Hepatocyte (in vitro differentiated cells): ENCODE measurements around the gene CRYGA. TPM values are rescaled to one million over a fixed set of nuclear protein-coding genes. Genes with fewer than 3 reads are reported as not detected.

ENCODE experiments used
- DNase-seq: peaks from one replicate; pipeline ENCODE4 v3.0.0-alpha.2; 2016; ENCODE audit warnings: low spot score
- H2AFZ ChIP-seq: fragments of 200-600 bp; sonication (generic); 2 replicates; pipeline ENCODE4 v1.6.0; 2016; ENCODE audit warnings: antibody characterized with exemption, mild to moderate bottlenecking
- H3K27ac ChIP-seq: fragments of 200-600 bp; sonication (generic); 2 replicates; pipeline ENCODE4 v1.5.1; 2016; ENCODE audit warnings: mild to moderate bottlenecking
- H3K27me3 ChIP-seq: fragments of 200-600 bp; sonication (generic); 2 replicates; pipeline ENCODE4 v1.6.1; 2016
- H3K36me3 ChIP-seq: fragments of 200-600 bp; sonication (generic); replicated peaks from 2 replicates; pipeline ENCODE4 v1.5.1; 2016; ENCODE audit warnings: low read depth; ENCODE audit not compliant: insufficient read depth
- H3K4me1 ChIP-seq: fragments of 200-600 bp; sonication (generic); 2 replicates; pipeline ENCODE4 v1.5.1; 2016; ENCODE audit warnings: mild to moderate bottlenecking, moderate library complexity; ENCODE audit not compliant: insufficient read depth
- H3K4me2 ChIP-seq: fragments of 200-600 bp; sonication (generic); 2 replicates; pipeline ENCODE4 v1.6.0; 2016
- H3K4me3 ChIP-seq: fragments of 200-600 bp; sonication (generic); 2 replicates; pipeline ENCODE4 v1.5.1; 2016; ENCODE audit warnings: mild to moderate bottlenecking
- H3K79me2 ChIP-seq: fragments of 200-600 bp; sonication (generic); 2 replicates; pipeline ENCODE4 v1.6.0; 2017; ENCODE audit warnings: mild to moderate bottlenecking
- H3K9me2 ChIP-seq: fragments of 200-600 bp; sonication (generic); replicated peaks from 2 replicates; pipeline ENCODE4 v1.6.0; 2017; ENCODE audit warnings: mild to moderate bottlenecking; ENCODE audit not compliant: insufficient read depth
- H3K9me3 ChIP-seq: fragments of 200-600 bp; sonication (generic); 2 replicates; pipeline ENCODE4 v1.5.1; 2016; ENCODE audit warnings: low read depth, mild to moderate bottlenecking
- H4K20me1 ChIP-seq: fragments of 200-600 bp; sonication (generic); 2 replicates; pipeline ENCODE4 v1.6.0; 2016; ENCODE audit warnings: mild to moderate bottlenecking; ENCODE audit not compliant: insufficient read depth, poor library complexity, severe bottlenecking
- CTCF ChIP-seq: fragments of 200-600 bp; sonication (generic); IDR thresholded peaks from 2 replicates; pipeline ENCODE4 v1.5.1; 2016; ENCODE audit warnings: antibody characterized with exemption, mild to moderate bottlenecking; ENCODE audit not compliant: poor library complexity
- EZH2 ChIP-seq: fragments of 200-600 bp; sonication (generic); IDR thresholded peaks from 2 replicates; pipeline ENCODE4 v1.6.1; 2016; ENCODE audit warnings: antibody characterized with exemption, mild to moderate bottlenecking, borderline replicate concordance
- EZH2phosphoT487 ChIP-seq: fragments of 200-600 bp; sonication (generic); IDR thresholded peaks from one replicate; pipeline ENCODE4 v1.6.1; 2018; ENCODE audit warnings: antibody characterized with exemption, mild to moderate bottlenecking, low read depth, moderate library complexity; ENCODE audit not compliant: unreplicated experiment, severe bottlenecking
- WGBS: methylation state at CpG from one replicate; pipeline ENCODE4 v1.1.6; 2016; ENCODE audit warnings: low lambda C conversion rate; ENCODE audit errors: missing lambda C conversion rate; 5-methylcytosine and 5-hydroxymethylcytosine counted together
- polyA plus RNA-seq: library from polyadenylated mRNA; unstranded; fragments of >200 nt; fragmentation: Nextera tagmentation; extraction: Ambion mirVana; gene quantifications from 2 replicates; pipeline ENCODE4 v1.2.1, GENCODE V29; 2016
- total RNA-seq: library from RNA; depleted of rRNA; stranded (reverse); fragments of >200 nt; gene quantifications from 2 replicates; pipeline ENCODE4 v1.2.3, GENCODE V29; 2014

Gene CRYGA
- total and polyA plus RNA-seq, 2 experiments from 2014 or later, result not detected

DNA sequence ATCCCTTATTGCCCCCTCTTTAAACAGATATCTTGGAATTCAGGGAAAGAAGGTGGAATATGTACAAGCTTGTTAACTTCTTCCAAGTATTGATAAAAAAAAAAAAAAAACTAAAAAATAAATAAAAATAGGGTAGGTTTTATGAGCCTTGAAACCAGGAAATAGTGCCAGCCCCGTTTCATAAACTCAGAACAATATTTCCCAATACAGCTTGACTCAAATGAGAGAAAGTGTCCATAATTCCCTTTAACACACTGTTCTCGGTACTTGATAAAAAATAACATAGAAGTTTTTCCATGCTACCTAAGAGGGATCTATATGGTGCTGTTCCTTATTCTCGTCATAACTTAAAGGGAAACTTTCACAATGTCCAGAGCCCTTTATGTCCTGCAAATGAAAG lies 44.4 kb upstream of the CRYGA start:
- DNase-seq, result no peak
- H3K36me3 ChIP-seq, result no peaks in the 10 kb centered on the region

DNA sequence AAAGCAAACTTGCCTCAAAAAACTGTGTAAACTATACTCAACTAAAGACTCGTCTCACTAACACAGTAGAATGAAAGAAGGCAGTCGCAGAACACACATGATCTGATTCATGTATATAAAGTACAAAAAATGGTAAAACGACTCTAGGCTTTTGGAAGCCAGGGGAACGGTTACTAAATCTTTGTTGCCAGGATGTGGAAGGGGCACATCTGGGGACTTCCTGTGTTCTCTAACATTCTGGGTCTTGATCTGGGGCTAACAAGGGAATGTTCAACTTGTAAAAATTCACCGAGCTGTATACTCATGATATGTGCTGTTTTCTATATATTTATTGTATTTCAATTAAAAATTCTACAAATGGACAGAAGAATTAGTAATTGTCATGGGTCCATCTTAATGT lies 40.8 kb upstream of the CRYGA start:
- H3K4me2 ChIP-seq, result no peak overlapping the region
- no peaks in the 10 kb centered on the region for H3K4me1 ChIP-seq
- WGBS, result 67% methylated on average over 5 of the region's 5 CpGs
- no peak for DNase-seq
- TF ChIP-seq EZH2phosphoT487, result no peak
- TF ChIP-seq CTCF, result no peak
- TF ChIP-seq EZH2, result no peak
- H3K27me3 ChIP-seq, result no peaks in the 10 kb centered on the region
- H3K9me2 ChIP-seq, result no peaks in the 10 kb centered on the region
- H3K36me3 ChIP-seq, result no peaks in the 10 kb centered on the region
- H3K9me3 ChIP-seq, result no peaks in the 10 kb centered on the region
- H3K4me3 ChIP-seq, result no peak overlapping the region
- no peak overlapping the region for H3K27ac ChIP-seq
- peak overlapping the region; percentile 40 for H2AFZ ChIP-seq
- no peaks in the 10 kb centered on the region for H3K79me2 ChIP-seq
- H4K20me1 ChIP-seq, result no peaks in the 10 kb centered on the region

More for the DNA sequence above, 44.4 kb upstream of the CRYGA start:
- no peak overlapping the region for H3K4me2 ChIP-seq
- H2AFZ ChIP-seq, result no peak overlapping the region
- no peaks in the 10 kb centered on the region for H3K79me2 ChIP-seq
- H3K27me3 ChIP-seq, result no peaks in the 10 kb centered on the region
- TF ChIP-seq EZH2phosphoT487 (no peak), EZH2 (no peak), CTCF (no peak)
- H3K4me1 ChIP-seq, result no peaks in the 10 kb centered on the region
- no peak overlapping the region for H3K27ac ChIP-seq
- no peaks in the 10 kb centered on the region for H3K9me3 ChIP-seq
- no peaks in the 10 kb centered on the region for H4K20me1 ChIP-seq
- WGBS, result 84% methylated on average over 3 of the region's 3 CpGs
- H3K9me2 ChIP-seq, result no peaks in the 10 kb centered on the region
- no peak overlapping the region for H3K4me3 ChIP-seq

DNA sequence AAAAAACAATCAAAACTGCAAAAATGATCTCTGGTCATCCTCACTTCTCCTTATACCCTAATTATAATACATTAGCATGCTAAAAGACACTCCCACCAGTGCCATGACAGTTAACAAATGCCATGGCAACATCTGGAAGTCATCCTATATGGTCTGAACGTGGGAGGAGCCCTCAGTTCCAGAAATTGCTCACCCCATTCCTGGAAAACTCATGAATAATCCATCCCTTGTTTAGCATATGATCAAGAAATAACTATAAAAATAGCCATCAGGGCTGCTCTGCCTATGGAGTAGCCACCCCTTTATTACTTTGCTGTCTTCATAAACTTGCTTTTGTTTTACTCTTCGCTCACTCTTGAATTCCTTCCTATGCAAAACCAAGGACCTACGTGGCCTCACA lies 32.1 kb upstream of the CRYGA start:
- Histone ChIP-seq H3K36me3 (no peaks in the 10 kb centered on the region), H4K20me1 (no peaks in the 10 kb centered on the region), H3K27me3 (no peaks in the 10 kb centered on the region), H3K4me1 (no peaks in the 10 kb centered on the region), H3K79me2 (no peaks in the 10 kb centered on the region), H3K9me3 (no peaks in the 10 kb centered on the region), H3K4me3 (no peak overlapping the region), H3K9me2 (no peaks in the 10 kb centered on the region), H3K27ac (no peak overlapping the region), H3K4me2 (no peak overlapping the region), H2AFZ (no peak overlapping the region)
- DNase-seq, result no peak
- TF ChIP-seq CTCF, result no peak
- no peak for TF ChIP-seq EZH2
- no peak for TF ChIP-seq EZH2phosphoT487
- WGBS, result 84% methylated on average over 3 of the region's 3 CpGs
